Body of pancreas (tissue), 4 donors: ENCODE data around the gene NSG1. TPM values are rescaled to one million over a fixed set of nuclear protein-coding genes. Genes with fewer than 3 reads are reported as not detected.

Source experiments
- ATAC-seq: fragments of 150-250 bp; one replicate; pipeline ENCODE4 v1.9.1; 2016
- DNase-seq, 4 donors: peaks; one replicate each; pipeline ENCODE4 v3.0.0-alpha.2; 2019
- H3K27ac ChIP-seq, 4 donors: fragments of 200-600 bp; sonication (generic); 1 replicate in 3 of 4; 2 replicates in 1 of 4; pipeline versions ENCODE4 v1.5.1 to v1.6.1; 2016 to 2019; ENCODE audit warnings: mild to moderate bottlenecking in 1 of 4, mixed read lengths in 1 of 4, moderate library complexity in 1 of 4
- H3K27me3 ChIP-seq, 2 donors: fragments of 200-600 bp; sonication (generic); one replicate each; pipeline ENCODE4 v1.6.0; 2016; ENCODE audit warnings: mild to moderate bottlenecking in 1 of 2
- H3K36me3 ChIP-seq, 2 donors: fragments of 200-600 bp; sonication (generic); replicated peaks in 1 of 2; 2 replicates each; pipeline ENCODE4 v1.5.1; 2016; ENCODE audit warnings: low read depth in 2 of 2; ENCODE audit not compliant: insufficient read depth in 1 of 2
- H3K4me1 ChIP-seq: fragments of 200-600 bp; sonication (generic); one replicate; pipeline ENCODE4 v1.6.0; 2016
- H3K4me3 ChIP-seq, 2 donors: fragments of 200-600 bp; sonication (generic); 1 replicate in 1 of 2; 2 replicates in 1 of 2; pipeline ENCODE4 v1.5.1; 2016 to 2019
- H3K9me3 ChIP-seq, 3 donors: fragments of 200-600 bp; sonication (generic); 1 replicate in 2 of 3; 2 replicates in 1 of 3; pipeline ENCODE4 v1.5.1; 2016
- POLR2A ChIP-seq, 3 donors: fragments of 450-650 bp; IDR thresholded peaks; one replicate each; pipeline ENCODE4 v1.6.1; 2016; ENCODE audit warnings: antibody characterized with exemption in 3 of 3, mild to moderate bottlenecking in 2 of 3
- WGBS, 2 donors: methylation state at CpG; one replicate each; pipeline ENCODE4 v1.1.5; 2017; 5-methylcytosine and 5-hydroxymethylcytosine counted together
- intact Hi-C: fragments of 100-400 bp; cut with DNase I; formaldehyde crosslinking; loops from one replicate; pipeline ENCODE4 v1.15.1; 2023
- total RNA-seq, 2 donors: library from RNA; depleted of rRNA; stranded (reverse); fragments of >200 nt; gene quantifications; one replicate each; pipeline ENCODE4 v1.1.0, GENCODE V29; 2016
- TF ChIP-seq, protein P1 (sequence below), 7 experiments: fragments of 450-650 bp in 4 of 7; fragments of 200-600 bp in 3 of 7; sonication (generic) in 3 of 7; IDR thresholded peaks; one replicate each; pipeline ENCODE4 v1.5.1; 2016 to 2019; ENCODE audit warnings: antibody characterized with exemption in 7 of 7

Gene NSG1
- total RNA-seq, 2 donors from 2014 or later = 0.78 to 1.3 TPM

DNA sequence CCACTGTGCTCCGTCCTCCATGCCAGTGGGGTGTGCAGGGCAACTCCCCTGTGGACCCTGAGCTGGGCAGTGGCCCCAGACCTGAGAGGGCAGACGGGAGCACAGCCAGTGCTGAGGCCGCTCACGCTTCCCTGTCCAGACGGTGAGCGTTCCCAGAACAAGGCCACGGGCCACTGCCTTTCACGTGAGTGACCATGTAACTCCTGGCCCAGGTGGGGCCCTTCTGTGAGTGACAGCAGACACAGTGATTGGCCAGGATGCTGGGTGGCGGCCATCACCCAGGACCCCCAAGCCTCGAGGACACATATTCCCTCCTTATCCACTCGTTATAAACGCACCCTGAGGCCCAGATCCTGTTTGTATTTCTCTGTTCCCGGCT is 10.5 kb downstream of the NSG1 start:
- intact Hi-C loops = no loop called here
- Histone ChIP-seq H3K27ac (no peak overlapping the region), H3K9me3 (no peaks in the 10 kb centered on the region), H3K4me3 (no peak overlapping the region), H3K36me3 (no peaks in the 10 kb centered on the region), H3K27me3 (no peaks in the 10 kb centered on the region), H3K4me1 (no peaks in the 10 kb centered on the region)
- DNase-seq (no peak), ATAC-seq (no peak)
- 59 to 64% methylated on average over 13 of the region's 13 CpGs for WGBS, 2 donors
- no peak for TF ChIP-seq POLR2A (IDR thresholded peaks at IDR 0.05)
- TF ChIP-seq, protein P1, sequence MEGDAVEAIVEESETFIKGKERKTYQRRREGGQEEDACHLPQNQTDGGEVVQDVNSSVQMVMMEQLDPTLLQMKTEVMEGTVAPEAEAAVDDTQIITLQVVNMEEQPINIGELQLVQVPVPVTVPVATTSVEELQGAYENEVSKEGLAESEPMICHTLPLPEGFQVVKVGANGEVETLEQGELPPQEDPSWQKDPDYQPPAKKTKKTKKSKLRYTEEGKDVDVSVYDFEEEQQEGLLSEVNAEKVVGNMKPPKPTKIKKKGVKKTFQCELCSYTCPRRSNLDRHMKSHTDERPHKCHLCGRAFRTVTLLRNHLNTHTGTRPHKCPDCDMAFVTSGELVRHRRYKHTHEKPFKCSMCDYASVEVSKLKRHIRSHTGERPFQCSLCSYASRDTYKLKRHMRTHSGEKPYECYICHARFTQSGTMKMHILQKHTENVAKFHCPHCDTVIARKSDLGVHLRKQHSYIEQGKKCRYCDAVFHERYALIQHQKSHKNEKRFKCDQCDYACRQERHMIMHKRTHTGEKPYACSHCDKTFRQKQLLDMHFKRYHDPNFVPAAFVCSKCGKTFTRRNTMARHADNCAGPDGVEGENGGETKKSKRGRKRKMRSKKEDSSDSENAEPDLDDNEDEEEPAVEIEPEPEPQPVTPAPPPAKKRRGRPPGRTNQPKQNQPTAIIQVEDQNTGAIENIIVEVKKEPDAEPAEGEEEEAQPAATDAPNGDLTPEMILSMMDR (IDR thresholded peaks at IDR 0.05) = no peak

DNA sequence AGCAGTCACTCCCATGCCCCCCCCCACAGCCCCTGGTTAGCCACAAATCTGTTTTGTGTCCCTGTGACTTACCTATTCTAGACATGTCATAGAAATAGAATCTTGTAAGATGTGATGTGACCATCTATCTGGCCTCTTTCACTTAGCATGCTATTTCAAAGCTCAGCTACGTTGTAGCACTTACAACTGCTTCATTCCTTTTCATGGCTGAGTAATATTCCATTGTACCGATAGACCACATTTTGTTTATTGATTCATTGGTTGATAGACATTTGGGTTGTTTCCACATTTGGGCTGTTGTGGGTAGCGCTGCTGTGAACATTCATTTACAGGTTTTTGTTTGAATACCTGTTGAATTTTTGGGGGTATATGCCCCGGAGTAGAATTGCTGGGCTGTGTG is 11.5 kb downstream of the NSG1 start:
- intact Hi-C loops = no loop called here
- Histone ChIP-seq H3K36me3 (no peaks in the 10 kb centered on the region), H3K9me3 (no peaks in the 10 kb centered on the region), H3K4me3 (no peak overlapping the region), H3K27me3 (no peaks in the 10 kb centered on the region), H3K27ac (no peak overlapping the region), H3K4me1 (no peaks in the 10 kb centered on the region)
- no peak for TF ChIP-seq POLR2A (IDR thresholded peaks at IDR 0.05)
- TF ChIP-seq, protein P1 (IDR thresholded peaks at IDR 0.05) = no peak
- no peak for DNase-seq
- no peak for ATAC-seq
- 65 to 86% methylated on average over 4 of the region's 4 CpGs for WGBS, 2 donors

DNA sequence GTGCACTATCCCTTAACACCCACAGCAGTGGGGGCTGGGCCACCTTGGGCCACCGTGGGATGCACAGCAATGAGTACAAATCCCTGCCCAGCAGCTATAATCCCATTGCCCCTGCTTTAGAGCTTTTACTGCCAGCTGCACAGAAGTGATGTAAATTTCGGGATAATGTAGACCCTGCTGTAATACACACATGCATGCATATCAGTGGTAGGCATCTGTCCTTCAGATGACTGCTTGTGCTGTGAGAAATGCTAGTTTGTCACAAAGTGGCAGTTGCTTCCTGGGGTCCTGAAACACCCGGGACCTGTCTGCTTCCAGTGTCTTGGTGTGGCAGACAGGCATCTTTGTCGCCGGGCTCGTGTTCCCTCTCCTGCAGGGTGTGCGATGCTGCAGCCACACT is 14.1 kb downstream of the NSG1 start:
- H3K4me1 ChIP-seq = no peaks in the 10 kb centered on the region
- WGBS, 2 donors = 47 to 70% methylated on average over 3 to 7 of the region's 7 CpGs
- intact Hi-C loops = no loop called here
- no peaks in the 10 kb centered on the region for H3K36me3 ChIP-seq
- DNase-seq = no peak
- no peak for ATAC-seq
- no peaks in the 10 kb centered on the region for H3K27me3 ChIP-seq
- no peak for TF ChIP-seq POLR2A (IDR thresholded peaks at IDR 0.05)
- TF ChIP-seq, protein P1 (IDR thresholded peaks at IDR 0.05) = no peak
- no peak overlapping the region for H3K4me3 ChIP-seq
- H3K9me3 ChIP-seq = no peaks in the 10 kb centered on the region
- H3K27ac ChIP-seq = no peak overlapping the region

DNA sequence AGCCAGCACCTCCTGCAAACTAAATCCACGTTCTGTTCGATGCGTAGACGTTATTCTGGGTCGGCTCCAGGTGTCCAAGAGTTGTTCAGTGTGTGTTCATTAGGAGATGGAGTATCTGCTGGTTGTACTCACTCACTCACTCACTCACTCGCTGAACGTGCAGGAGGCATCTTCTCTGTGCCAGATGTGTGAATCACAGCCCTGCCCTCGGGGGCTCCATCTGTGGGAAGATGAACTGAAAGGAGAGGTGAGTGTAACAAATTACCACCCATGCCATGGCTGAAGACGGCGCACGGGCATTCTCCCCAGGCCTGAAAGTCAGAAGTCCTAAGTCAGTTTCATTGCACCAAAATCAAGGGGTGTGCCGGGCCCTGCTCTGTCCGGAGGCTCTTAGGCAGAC is 16.1 kb downstream of the NSG1 start:
- 66 to 76% methylated on average over 13 of the region's 13 CpGs for WGBS, 2 donors
- Histone ChIP-seq H3K9me3 (no peaks in the 10 kb centered on the region), H3K27ac (no peak overlapping the region), H3K4me3 (no peak overlapping the region), H3K27me3 (no peaks in the 10 kb centered on the region), H3K36me3 (no peaks in the 10 kb centered on the region), H3K4me1 (no peaks in the 10 kb centered on the region)
- intact Hi-C loops = no loop called here
- ATAC-seq = no peak
- no peak for DNase-seq
- TF ChIP-seq POLR2A (IDR thresholded peaks at IDR 0.05) = no peak
- TF ChIP-seq, protein P1 (IDR thresholded peaks at IDR 0.05) = no peak

DNA sequence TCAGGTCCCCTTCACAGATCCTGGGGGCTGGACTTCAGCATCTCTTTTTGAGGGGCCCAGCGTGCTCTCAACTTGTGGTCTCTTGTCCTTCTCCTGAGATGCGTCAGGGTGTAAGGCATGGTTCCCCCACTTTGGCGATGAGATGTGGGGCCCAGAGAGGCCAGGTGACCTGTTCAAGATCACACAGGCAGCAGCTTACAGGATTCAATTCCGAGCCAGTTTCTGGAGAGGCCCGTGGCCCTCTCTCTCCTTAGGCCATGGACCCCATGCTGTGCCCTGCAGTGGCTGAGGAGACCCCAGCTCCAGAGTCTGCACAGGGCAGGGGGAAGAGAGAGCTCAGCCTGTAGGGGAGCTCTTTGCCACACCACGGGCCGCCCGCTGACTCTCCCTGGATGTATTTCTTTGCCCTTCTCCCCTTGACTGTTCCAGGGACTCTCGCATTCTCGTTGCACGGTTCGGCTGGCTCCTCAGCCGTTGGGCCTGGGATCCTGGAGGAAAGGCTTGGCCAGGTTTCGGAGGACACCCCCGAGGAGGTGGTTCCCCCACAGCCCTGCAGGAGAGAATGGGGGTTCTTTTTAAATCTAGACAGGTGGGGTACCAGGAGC is 18.6 kb downstream of the NSG1 start:
- H3K9me3 ChIP-seq = no peaks in the 10 kb centered on the region
- H3K4me1 ChIP-seq = no peaks in the 10 kb centered on the region
- no peaks in the 10 kb centered on the region for H3K36me3 ChIP-seq
- WGBS, 2 donors = 68 to 71% methylated on average over 12 to 15 of the region's 15 CpGs
- no peak overlapping the region for H3K4me3 ChIP-seq
- no peak for DNase-seq
- H3K27ac ChIP-seq = no peak overlapping the region
- TF ChIP-seq, protein P1 (IDR thresholded peaks at IDR 0.05) = no peak
- no peak for TF ChIP-seq POLR2A (IDR thresholded peaks at IDR 0.05)
- H3K27me3 ChIP-seq = no peaks in the 10 kb centered on the region
- ATAC-seq = no peak
- intact Hi-C loops = no loop called here
